Measurements from ENCODE around the gene HDAC9.

GRCh38 chr7:18540396-18540795 lies 44.8 kb downstream of the HDAC9 start:
- TF ChIP-seq REST (IDR thresholded peaks at IDR 0.05; ENCODE audit: insufficient read depth in 1 of 2, low read depth in 2 of 2, low read length in 2 of 2) = no peak
- TF ChIP-seq SIN3A (IDR thresholded peaks at IDR 0.05; ENCODE audit: borderline replicate concordance, insufficient read depth, low read length) = no peak
- TF ChIP-seq POLR2AphosphoS5 (IDR thresholded peaks at IDR 0.05; ENCODE audit: low read depth, low read length) = no peak
- TF ChIP-seq TAF1 (IDR thresholded peaks at IDR 0.05; ENCODE audit: borderline replicate concordance, insufficient read depth, low read length) = no peak
- no peak for TF ChIP-seq FOXP2 (optimal IDR thresholded peaks at IDR 0.05; ENCODE audit: borderline replicate concordance, extremely low read depth, extremely low read length, insufficient read depth)

All from PFSK-1 (cell line).